Endothelial cell of umbilical vein (primary cell): ENCODE data around the gene MBNL2.

Experiments
- CTCF ChIP-seq, 2 donors: IDR thresholded peaks; 1 replicate in 1 of 2; 2 replicates in 1 of 2; pipeline ENCODE4 v1.5.1; 2011; ENCODE audit warnings: low read length in 2 of 2, mild to moderate bottlenecking in 2 of 2, moderate library complexity in 2 of 2, control low read depth in 1 of 2, inconsistent platforms in 1 of 2, low read depth in 1 of 2; ENCODE audit not compliant: insufficient read depth in 1 of 2; ENCODE audit errors: extremely low read depth in 1 of 2
- POLR2A ChIP-seq: IDR thresholded peaks from 2 replicates; pipeline ENCODE4 v1.6.1; 2012; ENCODE audit warnings: low read depth, mild to moderate bottlenecking, control low read depth, low read length

- TF ChIP-seq CTCF (IDR thresholded peaks at IDR 0.05; ENCODE audit: extremely low read depth in 1 of 2, insufficient read depth in 1 of 2, low read depth in 1 of 2, low read length in 2 of 2) (no peak), POLR2A (no peak)
Observed at GRCh38 chr13:97191142-97191541, 31.0 kb upstream of the MBNL2 start.
